Activated naive CD4-positive, alpha-beta T cell treated with anti-CD3 and anti-CD28 coated beads, Interleukin-2, amount 50 U/mL, for 16 hours (primary cell): ENCODE measurements around the gene PASK.

Experiments used
- DNase-seq: peaks from one replicate; pipeline ENCODE4 v3.0.0-alpha.2; 2020

Gene PASK

GRCh38 chr2:241063587-241063986 is 85.7 kb downstream of the PASK start:
- DNase-seq: no peak

DNA sequence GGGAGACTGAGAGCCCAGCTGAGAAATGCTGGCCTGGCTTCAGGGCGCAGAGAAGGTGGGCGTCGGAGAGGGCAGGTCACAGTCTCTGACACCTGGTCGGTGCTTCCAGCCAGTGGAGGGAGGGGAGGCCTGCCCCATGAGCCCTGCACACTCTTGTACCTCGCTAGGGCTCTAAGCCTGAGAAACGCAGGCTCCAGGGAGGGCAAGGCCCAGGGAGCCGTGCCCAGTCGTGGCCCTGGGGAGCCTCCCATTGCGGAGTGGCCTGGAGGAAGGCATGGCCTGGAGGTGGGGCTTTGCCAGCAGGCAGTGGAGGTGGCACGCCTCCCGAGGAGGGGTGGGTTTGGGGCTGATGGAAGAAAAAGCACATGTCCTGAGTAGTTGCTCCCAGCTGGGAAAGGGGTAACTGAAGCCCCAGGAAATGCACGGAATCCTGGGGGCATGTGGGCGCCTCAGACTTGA is 86.2 kb downstream of the PASK start:
- no peak for DNase-seq

DNA sequence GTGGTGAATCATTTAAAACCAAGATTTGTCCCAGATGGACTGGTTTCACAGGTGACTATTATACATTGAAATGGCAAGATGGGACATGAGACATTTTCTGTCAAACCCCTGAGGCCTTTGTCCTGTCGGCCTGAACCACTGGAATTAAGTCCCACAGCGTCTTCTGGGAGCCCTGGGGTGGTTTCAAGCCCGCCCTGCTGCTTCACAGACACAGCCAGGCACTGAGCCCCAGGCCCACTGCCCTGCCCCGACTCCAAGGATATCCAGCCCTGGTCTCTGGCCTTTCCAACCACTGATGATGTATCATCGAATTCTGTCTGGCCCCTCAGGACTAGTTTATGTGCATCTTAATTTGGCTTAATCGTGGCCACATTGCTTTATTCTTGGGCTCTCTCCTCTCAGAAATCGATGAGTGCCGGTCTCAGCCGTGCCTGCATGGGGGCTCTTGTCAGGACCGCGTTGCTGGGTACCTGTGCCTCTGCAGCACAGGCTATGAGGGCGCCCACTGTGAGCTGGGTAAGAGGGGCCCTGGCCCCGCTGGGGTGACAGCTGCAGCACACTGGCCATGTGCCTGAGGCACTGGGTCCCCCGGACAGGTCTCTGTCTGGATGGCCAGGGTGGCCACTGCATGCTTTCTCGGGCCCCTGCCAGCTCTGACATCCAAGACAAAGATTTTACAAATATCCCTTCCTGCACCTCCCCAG is 86.7 kb downstream of the PASK start:
- no peak for DNase-seq

GRCh38 chr2:241061275-241061674 is 88.0 kb downstream of the PASK start:
- DNase-seq: no peak
